ENCODE results near the gene DNMT3A. TPM values are rescaled to one million over a fixed set of nuclear protein-coding genes. Genes with fewer than 3 reads are reported as not detected.

The DNMT3A gene
- total RNA-seq, 1 donor: 18.5 TPM

GRCh38 chr2:25269233-25269632 is 72.5 kb downstream of the DNMT3A start:
- Histone ChIP-seq H3K4me3 (ENCODE audit: low read length) (no peak overlapping the region), H3K27me3 (ENCODE audit: insufficient read depth, low read length) (no peaks in the 10 kb centered on the region), H3K9me3 (ENCODE audit: low read depth, low read length) (no peaks in the 10 kb centered on the region), H3K4me1 (ENCODE audit: insufficient read depth, low read length) (peaks cover 31% of the 10 kb centered on the region)

DNA sequence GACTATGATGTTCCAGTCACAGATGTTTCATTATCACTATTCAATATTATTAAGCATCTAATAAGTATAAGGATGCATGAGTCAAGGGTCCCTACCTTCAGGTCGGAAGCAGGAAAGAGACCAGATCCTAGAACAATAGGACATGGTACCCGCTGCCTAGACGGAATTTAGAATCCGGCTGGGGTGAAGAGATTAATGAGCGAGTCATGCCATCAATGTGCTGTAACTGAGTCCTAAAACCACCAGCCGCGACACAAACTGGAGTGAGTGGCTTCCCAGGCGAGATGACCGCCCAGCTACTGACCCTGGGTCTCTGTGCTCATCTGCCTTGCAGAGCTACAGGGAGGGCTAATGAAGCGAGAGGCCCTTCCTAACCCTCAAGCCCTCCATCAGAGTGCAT is 73.6 kb downstream of the DNMT3A start:
- H3K4me1 ChIP-seq (ENCODE audit: insufficient read depth, low read length): peaks cover 20% of the 10 kb centered on the region

DNA sequence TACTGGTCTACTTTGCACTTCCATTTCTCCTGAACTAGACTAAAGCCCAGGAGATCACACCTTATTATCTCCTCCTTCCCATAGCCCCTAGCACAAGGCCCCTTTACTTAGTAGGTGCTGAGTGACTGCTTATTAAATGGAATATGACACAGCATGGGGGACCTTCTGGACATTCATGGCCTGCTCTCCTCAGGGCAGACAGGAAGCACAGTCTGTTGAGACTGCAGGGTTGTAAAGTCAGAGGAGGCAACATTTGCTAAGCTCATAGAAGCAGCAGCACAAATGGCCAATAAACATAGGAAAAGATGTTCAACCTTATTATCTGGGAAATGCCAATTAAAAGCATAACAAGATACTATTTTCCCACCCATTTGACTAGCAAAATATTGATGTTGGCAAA is 75.3 kb downstream of the DNMT3A start:
- Histone ChIP-seq H3K27me3 (ENCODE audit: insufficient read depth, low read length) (no peaks in the 10 kb centered on the region), H3K4me1 (ENCODE audit: insufficient read depth, low read length) (peaks cover 12% of the 10 kb centered on the region), H3K9me3 (ENCODE audit: low read depth, low read length) (no peaks in the 10 kb centered on the region), H3K4me3 (ENCODE audit: low read length) (no peak overlapping the region)

More for the DNA sequence above, 73.6 kb downstream of the DNMT3A start:
- no peaks in the 10 kb centered on the region for H3K27me3 ChIP-seq (ENCODE audit: insufficient read depth, low read length)
- H3K9me3 ChIP-seq (ENCODE audit: low read depth, low read length): no peaks in the 10 kb centered on the region
- H3K4me3 ChIP-seq (ENCODE audit: low read length): no peak overlapping the region

DNA sequence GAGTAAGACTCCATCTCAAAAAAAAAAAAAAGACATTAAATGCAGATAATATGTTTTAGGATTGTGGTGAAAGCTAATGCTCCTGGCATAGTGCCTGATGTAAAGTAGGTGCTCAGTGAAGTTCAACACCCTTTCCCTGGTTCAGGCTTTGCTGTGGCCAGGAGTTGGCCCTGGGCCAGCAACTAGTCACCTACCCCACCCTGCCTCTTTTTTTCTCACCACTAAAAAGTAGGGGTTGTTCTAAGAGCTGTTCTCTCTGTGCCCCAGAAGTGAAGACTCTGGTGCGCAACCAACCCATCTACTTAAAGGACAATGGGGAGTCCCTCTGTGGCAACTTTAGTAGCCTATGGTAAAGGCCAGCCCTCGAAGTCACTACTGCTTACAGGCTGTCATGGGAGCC is 75.9 kb downstream of the DNMT3A start:
- H3K4me3 ChIP-seq (ENCODE audit: low read length): no peak overlapping the region
- H3K4me1 ChIP-seq (ENCODE audit: insufficient read depth, low read length): peaks cover 12% of the 10 kb centered on the region
- H3K9me3 ChIP-seq (ENCODE audit: low read depth, low read length): no peaks in the 10 kb centered on the region
- H3K27me3 ChIP-seq (ENCODE audit: insufficient read depth, low read length): no peaks in the 10 kb centered on the region

DNA sequence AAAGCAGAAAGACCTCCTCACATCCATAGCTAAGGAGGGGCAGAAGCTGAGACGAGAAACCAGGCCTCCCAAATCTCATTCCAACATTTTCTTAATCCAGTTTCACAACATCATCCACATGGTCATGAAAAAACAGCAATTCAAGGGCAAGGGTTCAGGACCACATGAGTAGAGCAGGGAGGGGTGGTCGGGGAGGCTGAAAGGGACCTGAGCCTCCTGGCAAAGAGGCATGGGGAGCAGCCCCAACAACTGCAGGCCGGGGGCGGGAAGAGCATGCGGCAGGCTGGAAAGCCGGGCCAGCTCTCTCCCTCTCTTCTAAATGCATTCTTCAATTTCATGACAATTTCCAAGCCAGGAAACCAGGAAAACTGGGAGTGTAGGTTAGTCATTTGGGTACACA is 76.7 kb downstream of the DNMT3A start:
- Histone ChIP-seq H3K9me3 (ENCODE audit: low read depth, low read length) (no peaks in the 10 kb centered on the region), H3K27me3 (ENCODE audit: insufficient read depth, low read length) (no peaks in the 10 kb centered on the region), H3K4me3 (ENCODE audit: low read length) (no peak overlapping the region), H3K4me1 (ENCODE audit: insufficient read depth, low read length) (peaks cover 12% of the 10 kb centered on the region)

DNA sequence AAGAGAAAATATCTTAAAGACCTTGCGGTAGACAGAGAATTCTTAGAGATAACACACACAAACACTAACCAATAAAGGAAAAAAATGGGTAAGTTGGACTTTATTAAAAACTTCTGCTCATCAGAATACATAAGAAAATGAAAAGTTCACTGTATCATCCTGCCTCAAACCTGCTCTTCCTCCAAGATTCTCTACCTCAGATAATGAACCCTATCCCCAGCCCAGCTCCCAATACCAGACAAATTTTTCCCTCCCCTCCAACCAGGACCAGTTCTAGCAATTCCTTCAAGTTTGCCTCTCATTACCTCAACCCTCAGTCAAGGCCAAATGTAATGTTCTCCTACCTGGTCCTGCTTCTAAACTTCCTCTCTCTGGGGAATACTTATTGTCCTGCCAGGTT is 79.4 kb downstream of the DNMT3A start:
- Histone ChIP-seq H3K27me3 (ENCODE audit: insufficient read depth, low read length) (no peaks in the 10 kb centered on the region), H3K4me3 (ENCODE audit: low read length) (no peak overlapping the region), H3K9me3 (ENCODE audit: low read depth, low read length) (no peaks in the 10 kb centered on the region), H3K4me1 (ENCODE audit: insufficient read depth, low read length) (peaks cover 12% of the 10 kb centered on the region)

DNA sequence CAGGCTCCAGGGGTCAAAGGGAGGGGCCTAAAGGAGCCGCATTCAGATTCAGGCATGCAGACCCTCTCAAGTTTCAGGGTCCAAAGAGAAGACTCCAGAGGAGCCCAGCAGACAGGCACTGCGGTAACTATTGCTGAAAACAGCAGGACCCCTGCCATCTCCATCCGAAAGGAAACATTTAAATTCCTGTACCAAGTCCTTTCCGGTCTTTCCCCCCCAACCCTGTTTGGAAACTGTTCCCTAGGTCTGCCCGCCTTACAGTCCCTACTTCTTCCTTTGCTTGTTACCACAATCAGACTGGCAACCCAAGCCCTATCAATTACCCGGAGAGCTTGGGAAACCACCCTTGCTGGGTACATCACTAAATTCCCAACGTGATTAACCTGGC is 82.0 kb downstream of the DNMT3A start:
- no peaks in the 10 kb centered on the region for H3K27me3 ChIP-seq (ENCODE audit: insufficient read depth, low read length)
- H3K9me3 ChIP-seq (ENCODE audit: low read depth, low read length): no peaks in the 10 kb centered on the region
- H3K4me1 ChIP-seq (ENCODE audit: insufficient read depth, low read length): no peaks in the 10 kb centered on the region
- no peak overlapping the region for H3K4me3 ChIP-seq (ENCODE audit: low read length)

- Histone ChIP-seq H3K27me3 (ENCODE audit: insufficient read depth, low read length) (no peaks in the 10 kb centered on the region), H3K4me1 (ENCODE audit: insufficient read depth, low read length) (no peaks in the 10 kb centered on the region), H3K9me3 (ENCODE audit: low read depth, low read length) (no peaks in the 10 kb centered on the region), H3K4me3 (ENCODE audit: low read length) (no peak overlapping the region)
Measured at GRCh38 chr2:25258847-25259736, 82.6 kb downstream of the DNMT3A start.

DNA sequence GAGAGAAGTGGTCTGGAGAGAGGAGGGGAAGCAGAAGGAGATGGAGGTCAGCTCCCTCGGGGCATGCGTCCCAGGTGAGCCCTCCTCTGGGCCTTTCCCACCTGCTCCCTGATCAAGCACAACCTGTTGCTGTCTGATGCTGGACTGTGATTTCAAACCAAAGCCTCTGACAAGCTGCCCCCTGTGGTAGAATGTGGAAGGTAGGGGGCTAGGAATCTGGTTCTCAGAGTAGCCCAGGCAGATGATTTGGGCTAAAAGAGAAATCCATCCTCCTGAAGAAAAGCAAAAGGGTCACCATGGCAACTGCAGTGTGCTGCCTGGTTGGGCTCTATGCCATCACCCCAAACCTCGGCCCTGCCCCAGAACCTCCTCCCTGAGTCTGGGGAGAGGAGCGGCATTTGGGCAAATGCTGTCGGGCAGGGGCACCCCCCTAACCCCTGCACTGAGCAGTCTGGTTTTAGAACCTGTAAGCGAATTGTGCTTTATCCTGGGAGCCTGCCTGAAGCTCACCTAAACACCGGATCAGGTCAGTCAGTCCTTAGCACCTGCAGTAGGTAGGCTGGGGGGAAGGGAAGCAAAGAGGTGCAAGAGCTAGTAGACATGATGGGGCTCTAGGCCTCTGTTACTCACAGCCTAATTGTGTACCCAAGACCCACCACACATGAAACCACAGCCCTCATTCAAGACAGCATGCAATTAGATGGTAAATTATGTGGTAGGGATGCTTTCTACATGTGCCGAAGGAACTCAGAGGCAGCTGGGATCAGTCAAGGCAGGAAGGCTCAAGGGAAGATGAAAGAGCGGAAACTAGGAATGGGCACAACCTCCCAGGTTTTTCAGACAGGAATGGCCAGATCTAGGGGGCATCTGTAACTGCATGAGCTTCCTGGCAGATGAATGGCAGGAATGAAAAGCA is 83.5 kb downstream of the DNMT3A start:
- Histone ChIP-seq H3K4me3 (ENCODE audit: low read length) (no peak overlapping the region), H3K27me3 (ENCODE audit: insufficient read depth, low read length) (no peaks in the 10 kb centered on the region), H3K9me3 (ENCODE audit: low read depth, low read length) (no peaks in the 10 kb centered on the region), H3K4me1 (ENCODE audit: insufficient read depth, low read length) (no peaks in the 10 kb centered on the region)

DNA sequence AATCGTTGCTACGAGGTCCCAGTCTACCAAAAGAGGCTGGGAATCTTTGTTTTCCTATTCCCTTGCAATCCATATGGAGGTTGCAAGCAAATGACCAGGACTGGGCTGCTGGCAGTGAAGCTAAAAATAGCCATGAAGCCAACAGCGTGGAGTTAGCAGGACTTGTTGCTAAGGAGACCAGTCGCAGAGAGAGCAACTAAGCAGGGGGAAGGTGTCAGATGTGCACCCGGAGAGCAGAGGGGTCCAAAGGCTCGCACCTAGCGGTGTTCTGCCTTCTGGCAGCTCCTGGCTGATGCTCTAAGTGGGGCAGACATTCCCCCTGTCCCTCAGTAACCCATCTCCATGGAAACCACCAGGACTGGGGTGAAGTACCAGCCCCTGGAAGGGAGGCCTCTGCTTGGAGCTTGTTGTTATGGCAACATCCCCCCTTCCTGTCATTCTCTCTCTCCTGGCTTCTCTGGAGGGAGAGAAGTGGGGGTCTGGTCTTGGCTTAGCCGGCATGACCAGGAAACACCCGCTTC is 84.6 kb downstream of the DNMT3A start:
- Histone ChIP-seq H3K9me3 (ENCODE audit: low read depth, low read length) (no peaks in the 10 kb centered on the region), H3K27me3 (ENCODE audit: insufficient read depth, low read length) (no peaks in the 10 kb centered on the region), H3K4me3 (ENCODE audit: low read length) (no peak overlapping the region), H3K4me1 (ENCODE audit: insufficient read depth, low read length) (peaks cover 6% of the 10 kb centered on the region)

GRCh38 chr2:25256488-25256875 is 85.2 kb downstream of the DNMT3A start:
- peaks cover 9% of the 10 kb centered on the region for H3K4me1 ChIP-seq (ENCODE audit: insufficient read depth, low read length)
- H3K9me3 ChIP-seq (ENCODE audit: low read depth, low read length): no peaks in the 10 kb centered on the region
- no peak overlapping the region for H3K4me3 ChIP-seq (ENCODE audit: low read length)
- H3K27me3 ChIP-seq (ENCODE audit: insufficient read depth, low read length): no peaks in the 10 kb centered on the region

GRCh38 chr2:25255745-25256487 is 85.8 kb downstream of the DNMT3A start:
- Histone ChIP-seq H3K27me3 (ENCODE audit: insufficient read depth, low read length) (no peaks in the 10 kb centered on the region), H3K4me1 (ENCODE audit: insufficient read depth, low read length) (peaks cover 13% of the 10 kb centered on the region)

GRCh38 chr2:25254961-25255360 is 86.8 kb downstream of the DNMT3A start:
- H3K4me1 ChIP-seq (ENCODE audit: insufficient read depth, low read length): peaks cover 19% of the 10 kb centered on the region
- H3K4me3 ChIP-seq (ENCODE audit: low read length): no peak overlapping the region
- no peaks in the 10 kb centered on the region for H3K9me3 ChIP-seq (ENCODE audit: low read depth, low read length)
- no peaks in the 10 kb centered on the region for H3K27me3 ChIP-seq (ENCODE audit: insufficient read depth, low read length)

More at GRCh38 chr2:25255745-25256487, 85.8 kb downstream of the DNMT3A start:
- no peak overlapping the region for H3K4me3 ChIP-seq (ENCODE audit: low read length)
- H3K9me3 ChIP-seq (ENCODE audit: low read depth, low read length): no peaks in the 10 kb centered on the region

- Histone ChIP-seq H3K4me1 (ENCODE audit: insufficient read depth, low read length) (peaks cover 19% of the 10 kb centered on the region), H3K27me3 (ENCODE audit: insufficient read depth, low read length) (no peaks in the 10 kb centered on the region), H3K4me3 (ENCODE audit: low read length) (no peak overlapping the region), H3K9me3 (ENCODE audit: low read depth, low read length) (no peaks in the 10 kb centered on the region)
Measured at GRCh38 chr2:25253153-25253626, 88.5 kb downstream of the DNMT3A start.
